Sigmoid colon (tissue), 4 donors: ENCODE results near the gene SLC7A14.
A peak's percentile ranks its signal among the peaks of the same experiment; 100 is the strongest.

ENCODE experiments used
- POLR2A ChIP-seq, 2 donors: fragments of 450-650 bp; IDR thresholded peaks; one replicate each; pipeline ENCODE4 v1.6.1; 2016; ENCODE audit warnings: antibody characterized with exemption in 2 of 2, mild to moderate bottlenecking in 2 of 2, moderate library complexity in 2 of 2
- POLR2AphosphoS5 ChIP-seq, 4 donors: sonication (generic); formaldehyde crosslinking; IDR thresholded peaks; one replicate each; pipeline ENCODE4 v1.6.1; 2017; ENCODE audit warnings: antibody characterized with exemption in 4 of 4
- TF ChIP-seq, protein P1 (sequence below), 4 experiments: fragments of 450-650 bp in 3 of 4; fragments of 200-600 bp in 1 of 4; IDR thresholded peaks; one replicate each; pipeline ENCODE4 v1.5.1; 2016 to 2019; ENCODE audit warnings: antibody characterized with exemption in 4 of 4, mild to moderate bottlenecking in 3 of 4, moderate library complexity in 2 of 4

DNA sequence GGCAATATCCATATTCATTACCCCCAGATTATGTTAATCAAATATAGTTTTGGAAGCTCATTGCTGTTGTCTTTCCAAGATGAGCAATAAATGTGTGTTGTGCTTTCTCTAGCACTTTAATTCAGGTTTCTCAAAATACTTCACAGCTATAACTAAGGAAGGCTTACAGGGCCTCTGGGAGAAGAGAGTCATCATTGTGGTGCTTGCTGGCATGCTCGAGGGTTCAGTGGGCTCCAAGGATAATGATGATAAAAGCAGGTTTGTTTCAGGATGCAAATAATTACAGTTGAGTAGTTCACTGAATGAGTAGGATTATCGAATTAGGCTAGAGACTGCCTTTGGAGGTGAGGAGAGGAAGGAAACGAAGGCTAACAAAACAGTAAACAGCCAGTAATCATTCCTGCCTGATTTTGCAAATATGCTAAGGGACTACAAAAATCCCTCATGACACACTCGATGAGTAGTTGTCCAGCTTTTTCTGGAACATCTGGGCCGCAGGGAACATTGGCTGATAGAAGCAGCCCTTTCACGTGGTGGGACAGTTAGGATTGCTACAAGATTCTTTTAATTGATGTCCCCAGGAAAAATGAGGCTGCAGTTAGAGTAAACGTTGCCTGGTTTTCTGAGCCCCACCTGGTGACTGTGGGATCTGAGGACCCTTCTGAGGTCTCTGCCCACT, 54.1 kb downstream of the SLC7A14 start:
- peak in 1 of 4 donors; percentile 17 for TF ChIP-seq POLR2AphosphoS5 (IDR thresholded peaks at IDR 0.05)
- TF ChIP-seq, protein P1, sequence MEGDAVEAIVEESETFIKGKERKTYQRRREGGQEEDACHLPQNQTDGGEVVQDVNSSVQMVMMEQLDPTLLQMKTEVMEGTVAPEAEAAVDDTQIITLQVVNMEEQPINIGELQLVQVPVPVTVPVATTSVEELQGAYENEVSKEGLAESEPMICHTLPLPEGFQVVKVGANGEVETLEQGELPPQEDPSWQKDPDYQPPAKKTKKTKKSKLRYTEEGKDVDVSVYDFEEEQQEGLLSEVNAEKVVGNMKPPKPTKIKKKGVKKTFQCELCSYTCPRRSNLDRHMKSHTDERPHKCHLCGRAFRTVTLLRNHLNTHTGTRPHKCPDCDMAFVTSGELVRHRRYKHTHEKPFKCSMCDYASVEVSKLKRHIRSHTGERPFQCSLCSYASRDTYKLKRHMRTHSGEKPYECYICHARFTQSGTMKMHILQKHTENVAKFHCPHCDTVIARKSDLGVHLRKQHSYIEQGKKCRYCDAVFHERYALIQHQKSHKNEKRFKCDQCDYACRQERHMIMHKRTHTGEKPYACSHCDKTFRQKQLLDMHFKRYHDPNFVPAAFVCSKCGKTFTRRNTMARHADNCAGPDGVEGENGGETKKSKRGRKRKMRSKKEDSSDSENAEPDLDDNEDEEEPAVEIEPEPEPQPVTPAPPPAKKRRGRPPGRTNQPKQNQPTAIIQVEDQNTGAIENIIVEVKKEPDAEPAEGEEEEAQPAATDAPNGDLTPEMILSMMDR (IDR thresholded peaks at IDR 0.05): no peak
- no peak for TF ChIP-seq POLR2A (IDR thresholded peaks at IDR 0.05)
